Measurements from ENCODE around the gene AMOTL1.
A peak's percentile ranks its signal among the peaks of the same experiment; 100 is the strongest.

Gene AMOTL1, protein sequence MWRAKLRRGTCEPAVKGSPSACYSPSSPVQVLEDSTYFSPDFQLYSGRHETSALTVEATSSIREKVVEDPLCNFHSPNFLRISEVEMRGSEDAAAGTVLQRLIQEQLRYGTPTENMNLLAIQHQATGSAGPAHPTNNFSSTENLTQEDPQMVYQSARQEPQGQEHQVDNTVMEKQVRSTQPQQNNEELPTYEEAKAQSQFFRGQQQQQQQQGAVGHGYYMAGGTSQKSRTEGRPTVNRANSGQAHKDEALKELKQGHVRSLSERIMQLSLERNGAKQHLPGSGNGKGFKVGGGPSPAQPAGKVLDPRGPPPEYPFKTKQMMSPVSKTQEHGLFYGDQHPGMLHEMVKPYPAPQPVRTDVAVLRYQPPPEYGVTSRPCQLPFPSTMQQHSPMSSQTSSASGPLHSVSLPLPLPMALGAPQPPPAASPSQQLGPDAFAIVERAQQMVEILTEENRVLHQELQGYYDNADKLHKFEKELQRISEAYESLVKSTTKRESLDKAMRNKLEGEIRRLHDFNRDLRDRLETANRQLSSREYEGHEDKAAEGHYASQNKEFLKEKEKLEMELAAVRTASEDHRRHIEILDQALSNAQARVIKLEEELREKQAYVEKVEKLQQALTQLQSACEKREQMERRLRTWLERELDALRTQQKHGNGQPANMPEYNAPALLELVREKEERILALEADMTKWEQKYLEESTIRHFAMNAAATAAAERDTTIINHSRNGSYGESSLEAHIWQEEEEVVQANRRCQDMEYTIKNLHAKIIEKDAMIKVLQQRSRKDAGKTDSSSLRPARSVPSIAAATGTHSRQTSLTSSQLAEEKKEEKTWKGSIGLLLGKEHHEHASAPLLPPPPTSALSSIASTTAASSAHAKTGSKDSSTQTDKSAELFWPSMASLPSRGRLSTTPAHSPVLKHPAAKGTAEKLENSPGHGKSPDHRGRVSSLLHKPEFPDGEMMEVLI

DNA sequence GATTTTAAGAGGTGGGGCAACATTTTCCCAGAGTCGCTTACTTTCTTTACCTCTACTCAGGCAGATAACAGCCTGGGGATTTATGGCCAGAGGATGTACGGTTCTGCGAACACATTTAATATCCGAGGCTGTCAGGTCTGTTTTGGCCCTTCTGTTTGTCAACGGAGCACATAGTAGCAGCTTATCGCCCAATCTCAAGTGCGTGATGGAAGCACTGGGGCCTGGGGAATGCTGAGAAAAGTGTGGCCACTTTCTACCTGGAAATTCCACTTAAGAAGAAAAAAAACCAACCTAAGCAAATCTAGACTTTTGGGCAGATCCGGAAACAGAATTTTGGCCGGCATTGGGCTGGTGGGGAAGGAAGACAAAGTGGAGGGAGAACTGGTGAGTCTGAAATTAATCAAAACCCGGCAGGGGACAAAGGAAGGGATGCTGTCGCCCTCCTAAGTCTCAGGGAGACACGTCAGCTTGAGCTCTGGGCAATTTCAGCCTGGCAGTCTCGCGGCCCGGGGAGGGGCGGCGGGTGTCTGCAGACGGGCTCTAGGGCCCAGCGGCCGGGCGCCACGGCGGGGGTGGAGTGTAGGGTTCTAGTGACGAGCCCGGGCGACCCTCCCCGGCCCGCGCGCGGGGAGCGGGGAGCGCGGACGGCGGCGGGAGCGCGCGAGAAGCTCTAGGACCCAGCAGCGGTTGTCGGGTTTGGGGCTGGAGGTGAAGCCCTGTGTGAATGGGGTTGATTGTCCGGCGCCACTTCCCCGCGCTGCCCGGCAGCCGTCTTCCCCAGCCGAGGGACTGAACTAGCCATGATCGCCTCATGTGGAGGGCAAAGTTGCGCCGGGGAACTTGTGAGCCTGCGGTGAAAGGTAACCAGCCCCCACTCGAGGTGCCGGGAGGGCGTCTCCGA is at the start of gene AMOTL1:
TSS of gene AMOTL1 (plus strand) at position 656 of the 901 bp plus-strand sequence. CDS start at position 812, 156 bp downstream.
- DNase-seq: peak; percentile 68 to 72

DNA sequence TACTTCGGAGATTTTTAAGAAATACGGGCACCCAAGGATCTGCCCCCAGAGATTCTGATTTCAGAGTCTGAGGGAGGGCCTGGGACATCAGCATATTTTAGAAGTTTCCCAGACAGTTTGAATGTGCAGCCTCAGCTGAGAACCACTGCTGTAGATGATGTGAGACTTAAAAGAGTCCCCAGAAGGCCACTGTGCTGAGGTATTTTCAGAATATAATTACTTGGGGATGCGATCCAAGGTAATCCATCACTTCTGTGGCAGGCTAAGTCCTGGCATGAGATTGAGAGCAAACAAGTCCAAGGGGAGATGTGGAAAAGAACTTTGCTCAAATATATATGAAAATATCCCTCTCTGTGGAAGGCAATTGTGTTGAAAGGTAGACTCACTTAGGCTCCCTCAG is 48.3 kb upstream of the AMOTL1 start:
- DNase-seq: no peak

DNA sequence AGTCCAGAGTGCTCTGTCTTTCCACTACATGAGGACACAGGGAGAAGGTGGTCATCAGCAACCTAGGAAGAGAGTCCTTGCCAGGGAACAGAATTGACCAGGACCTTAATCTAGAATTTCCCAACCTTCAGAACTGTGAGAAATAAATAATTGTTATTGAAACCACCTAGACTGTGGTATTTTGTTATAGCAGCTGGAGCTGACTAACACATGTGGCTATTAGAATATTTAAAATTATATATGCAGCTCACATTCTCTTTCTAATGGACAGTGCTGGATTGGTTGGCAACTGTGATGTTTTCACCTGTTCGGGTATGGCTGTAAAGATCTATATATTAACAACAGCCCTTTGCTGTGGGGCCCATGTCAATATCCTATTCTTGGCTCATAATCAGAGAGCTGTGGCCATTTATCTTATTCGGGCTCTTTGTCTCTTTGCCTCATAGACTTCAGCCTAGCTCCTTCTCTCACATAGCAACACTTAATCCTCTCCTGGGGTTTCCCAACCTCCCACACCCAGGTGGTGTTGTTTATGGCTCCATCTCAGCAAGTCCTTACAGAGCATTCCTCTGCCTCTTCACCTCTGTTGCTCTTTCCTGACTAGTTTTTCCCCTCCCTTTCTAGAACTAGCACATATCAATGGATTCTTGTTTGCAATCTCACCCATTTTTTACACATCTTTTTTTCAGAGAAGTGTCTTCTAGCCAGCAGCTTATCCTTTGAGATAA is 46.4 kb upstream of the AMOTL1 start:
- no peak for DNase-seq

DNA sequence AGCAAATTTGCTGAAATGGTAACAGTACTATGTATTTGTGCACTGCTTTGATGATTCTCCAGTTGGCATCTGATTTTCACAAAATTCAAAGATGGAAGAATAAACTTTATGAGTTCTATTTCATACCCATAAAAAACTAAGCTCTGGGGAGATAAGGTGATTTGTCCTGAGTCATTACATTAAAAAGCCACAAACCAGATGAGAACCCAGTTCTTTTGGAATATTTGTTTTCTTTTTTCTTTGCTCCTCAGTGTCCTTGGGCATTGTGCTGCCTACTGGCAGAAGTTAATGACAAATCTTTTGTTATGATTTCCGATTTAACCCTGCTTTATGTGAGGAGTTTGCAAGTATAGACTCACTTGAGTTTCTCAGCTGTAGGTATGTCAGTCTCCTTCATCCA is 45.4 kb upstream of the AMOTL1 start:
- no peak for DNase-seq

DNA sequence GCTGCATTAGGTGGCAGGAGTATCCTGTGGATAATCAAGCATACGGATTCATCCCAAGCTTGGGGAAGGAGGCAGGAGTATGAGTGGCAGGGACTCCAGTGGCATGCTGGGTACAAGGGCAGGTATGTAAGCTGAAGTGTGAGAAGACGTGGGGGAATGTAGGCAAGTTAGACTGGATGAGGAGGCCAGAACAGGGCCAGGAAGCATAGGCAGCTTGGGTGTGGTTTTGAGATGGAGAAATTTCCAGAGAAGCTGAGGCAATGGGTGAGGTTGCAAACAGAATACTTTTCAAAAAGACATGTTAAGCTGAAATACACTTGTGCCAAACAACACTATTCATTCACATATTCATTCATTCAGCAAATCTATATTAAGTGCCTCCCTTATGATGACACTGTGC is 43.1 kb upstream of the AMOTL1 start:
- DNase-seq: no peak

DNA sequence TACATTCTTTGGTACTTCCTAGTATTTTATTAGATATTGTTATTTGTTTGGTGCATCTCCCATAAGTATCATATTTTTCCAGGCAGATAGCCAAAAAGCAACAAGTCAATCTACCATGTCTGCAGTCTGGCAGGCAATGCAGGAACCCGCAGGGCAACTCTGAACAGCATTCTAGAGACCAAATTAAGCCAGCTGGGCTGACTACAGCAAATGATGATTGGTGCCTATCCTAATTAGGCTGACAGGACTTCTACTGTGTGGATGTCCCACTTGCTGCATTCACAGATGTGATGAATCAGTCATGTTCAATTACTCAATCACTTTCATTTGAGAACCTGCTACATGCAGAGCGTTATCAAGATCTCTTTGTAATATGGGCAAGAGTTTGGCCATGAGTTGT is 40.3 kb upstream of the AMOTL1 start:
- DNase-seq: no peak

DNA sequence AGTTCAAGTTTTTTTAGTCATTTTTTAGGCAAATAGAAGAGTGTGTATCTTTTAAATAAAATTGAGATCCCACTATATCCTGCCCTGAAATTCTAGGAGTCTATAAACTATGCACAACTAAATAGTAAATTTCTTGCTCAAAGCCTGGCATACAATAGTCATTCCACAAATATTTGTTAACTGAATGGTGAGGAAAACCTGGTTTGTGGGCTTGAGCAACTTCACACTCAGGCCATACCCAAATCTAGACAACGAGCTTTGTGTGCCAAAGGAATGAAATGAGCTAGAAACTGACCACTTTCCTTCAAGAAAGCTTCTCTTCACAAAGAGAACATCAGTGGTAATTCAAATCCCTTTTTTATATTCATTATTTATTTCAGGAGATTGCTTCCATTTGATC is 39.6 kb upstream of the AMOTL1 start:
- no peak for DNase-seq

DNA sequence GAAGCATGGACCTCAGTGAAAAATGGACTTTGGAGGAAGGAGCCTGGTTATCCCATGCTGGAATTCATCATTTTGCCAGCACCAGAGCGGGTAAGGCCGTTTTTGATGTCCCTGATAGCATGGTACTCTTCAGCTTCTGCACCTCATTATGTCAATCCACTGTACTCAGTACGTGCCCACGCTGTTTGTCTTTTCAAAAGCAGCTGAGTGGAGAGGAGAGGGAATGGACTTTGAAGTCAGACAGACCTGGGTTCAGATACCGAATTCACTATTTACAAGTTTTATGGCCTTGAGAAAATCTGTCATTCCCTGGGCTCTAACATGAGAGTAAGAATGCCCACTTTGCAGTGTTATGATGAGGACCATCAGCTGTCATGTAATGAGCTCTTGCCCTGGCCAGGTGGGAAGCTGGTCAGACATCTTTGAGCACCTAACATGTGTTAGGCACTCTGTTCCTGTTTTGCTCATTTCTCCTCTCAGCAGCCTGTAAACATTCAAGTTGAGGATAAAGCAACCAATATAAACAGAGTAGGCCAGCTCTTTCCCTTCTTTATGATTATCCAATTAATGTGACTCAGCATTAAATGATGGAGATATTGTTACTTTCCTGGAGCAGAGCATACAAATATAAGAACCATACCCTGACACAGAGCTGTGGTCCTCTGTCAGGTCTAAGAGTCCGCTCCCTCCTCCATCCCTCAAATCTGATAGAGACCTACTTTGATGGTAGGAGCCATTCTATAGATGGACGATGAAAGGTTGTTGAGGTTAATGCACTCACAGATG is 39.0 kb upstream of the AMOTL1 start:
- DNase-seq: no peak

DNA sequence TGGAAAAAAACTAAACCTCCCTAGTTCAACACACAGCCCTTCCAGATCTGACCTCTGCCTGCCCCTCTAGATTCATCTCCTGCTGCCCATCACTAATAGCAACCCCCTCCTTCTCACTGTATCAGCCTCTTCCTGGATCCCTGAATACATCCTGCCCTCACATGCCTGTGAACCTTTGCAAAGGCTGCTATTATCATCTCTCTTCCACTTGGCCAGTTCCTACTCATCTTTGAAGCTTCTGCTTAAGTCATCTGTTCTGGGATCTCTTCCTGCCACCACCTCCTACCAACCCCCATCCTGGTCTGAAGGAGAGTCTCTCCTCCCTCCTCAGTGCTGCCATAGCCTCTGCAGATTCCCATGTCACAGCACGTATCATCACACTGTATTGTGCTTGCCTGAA is 38.0 kb upstream of the AMOTL1 start:
- DNase-seq: no peak

DNA sequence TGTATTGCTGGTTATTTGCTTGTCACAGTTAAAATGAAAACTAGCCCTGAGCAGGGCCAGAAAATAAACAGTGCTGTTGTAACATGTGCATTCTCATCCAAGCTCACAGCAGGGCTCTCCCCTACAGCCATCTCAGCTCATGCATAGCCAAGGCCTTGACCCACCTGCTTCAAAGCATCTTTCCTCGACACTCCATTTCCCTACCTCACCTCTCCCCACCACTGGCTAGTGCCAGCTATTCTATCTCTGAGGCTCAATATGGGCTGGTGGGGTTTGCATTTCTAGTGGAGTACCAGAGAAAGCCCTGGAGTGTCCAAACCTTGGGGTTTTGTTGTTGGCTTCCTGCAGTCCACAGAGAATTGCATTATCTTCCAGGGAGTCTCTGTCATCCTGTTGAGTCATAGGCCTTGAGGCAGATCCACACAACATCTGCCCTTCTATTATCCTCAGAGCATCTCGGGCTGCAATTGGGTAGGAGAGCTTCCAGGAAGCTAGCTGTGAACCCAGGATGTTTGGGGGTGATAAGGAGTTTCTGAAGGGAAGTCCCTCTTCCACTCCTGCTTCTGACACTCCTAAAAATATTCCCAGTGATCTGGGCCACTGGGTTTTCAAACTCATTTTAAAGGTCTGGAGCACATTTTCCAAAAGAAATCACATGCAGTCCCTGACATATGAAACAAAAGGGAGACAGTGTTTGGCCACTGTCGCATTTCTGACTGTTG is 36.1 kb upstream of the AMOTL1 start:
- DNase-seq: no peak

DNA sequence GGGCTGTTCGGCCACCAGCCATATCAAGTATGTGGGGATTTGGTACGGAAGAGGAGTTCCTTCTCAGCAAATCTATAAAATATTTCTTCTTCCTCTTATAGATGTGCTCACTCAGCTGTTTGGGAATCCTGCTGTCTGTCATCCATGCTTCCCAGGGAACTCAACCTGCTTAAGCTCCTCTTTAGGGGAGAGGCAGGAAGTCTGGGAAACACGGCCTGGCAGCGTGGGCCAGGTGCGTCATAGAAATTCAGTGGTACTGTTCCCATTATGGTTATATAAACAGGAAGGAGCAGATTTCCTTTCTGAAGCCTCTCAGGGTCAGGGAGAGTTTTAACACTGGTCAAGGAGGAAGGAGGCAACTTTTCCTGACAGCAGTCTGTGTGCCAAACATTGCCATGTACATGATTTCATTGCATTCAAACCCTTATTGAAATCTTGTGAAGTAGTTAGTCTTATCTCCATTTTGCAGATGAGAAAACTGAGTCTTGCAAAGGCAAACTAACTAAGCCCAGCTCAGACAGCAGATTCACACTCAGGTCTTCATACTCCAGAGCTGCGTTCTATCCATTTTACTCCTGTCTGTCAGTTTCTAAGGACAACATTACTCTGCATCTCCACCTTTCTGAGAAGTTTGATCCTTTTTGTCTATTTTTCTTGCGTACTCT is 35.4 kb upstream of the AMOTL1 start:
- no peak for DNase-seq

DNA sequence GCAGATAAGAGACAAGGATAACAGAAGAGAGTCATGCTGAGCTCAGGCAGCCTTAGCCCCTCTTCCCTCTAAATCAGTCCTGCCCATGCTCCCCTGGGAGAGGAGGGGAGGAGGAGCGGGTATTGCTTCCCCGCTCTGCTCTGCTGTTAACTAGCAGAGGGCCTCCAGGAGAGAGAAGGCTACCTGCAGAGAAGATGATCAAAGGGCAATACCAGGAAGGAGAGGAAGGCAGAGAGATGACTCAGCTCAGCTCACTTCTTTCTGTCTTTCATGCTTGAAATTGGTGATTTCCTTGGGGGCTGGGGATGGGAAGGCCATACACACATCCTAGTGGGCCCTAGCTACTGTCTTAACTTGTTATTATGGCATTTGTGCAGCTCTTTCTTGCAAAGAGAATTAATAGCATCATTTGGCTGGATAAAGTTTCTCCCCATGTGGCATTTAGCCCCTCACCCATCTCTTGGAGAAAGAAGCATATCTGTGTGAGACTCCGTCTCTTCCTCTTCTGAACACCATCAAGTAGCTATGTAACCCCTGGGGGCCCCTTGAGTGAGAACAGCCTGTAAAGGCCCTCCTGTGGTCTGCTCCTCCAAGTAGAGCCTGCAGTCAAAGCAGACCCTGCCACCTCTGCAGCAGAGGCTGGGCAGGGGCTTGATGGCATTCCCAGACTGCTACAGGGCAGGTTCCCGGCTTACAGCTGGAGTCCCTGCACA is 33.4 kb upstream of the AMOTL1 start:
- DNase-seq: no peak

DNA sequence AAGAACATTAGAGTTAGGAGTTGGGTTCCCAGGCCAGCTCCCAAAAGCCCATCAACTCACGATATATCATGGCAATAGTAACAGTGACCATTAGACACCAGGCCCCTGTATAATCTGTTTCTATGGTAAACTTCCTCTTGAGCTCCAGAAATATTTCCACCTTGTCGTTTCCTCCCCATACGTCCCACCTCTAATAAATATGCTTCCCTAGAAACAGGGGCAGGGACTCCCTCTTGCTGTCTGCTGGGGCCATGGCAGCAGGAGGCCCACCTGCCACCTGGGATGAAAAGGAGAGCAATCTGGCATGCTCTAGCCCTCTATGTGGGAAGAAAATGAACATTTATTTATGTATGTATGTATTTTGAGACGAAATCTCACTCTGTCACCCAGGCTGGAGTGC is 32.2 kb upstream of the AMOTL1 start:
- DNase-seq: no peak

DNA sequence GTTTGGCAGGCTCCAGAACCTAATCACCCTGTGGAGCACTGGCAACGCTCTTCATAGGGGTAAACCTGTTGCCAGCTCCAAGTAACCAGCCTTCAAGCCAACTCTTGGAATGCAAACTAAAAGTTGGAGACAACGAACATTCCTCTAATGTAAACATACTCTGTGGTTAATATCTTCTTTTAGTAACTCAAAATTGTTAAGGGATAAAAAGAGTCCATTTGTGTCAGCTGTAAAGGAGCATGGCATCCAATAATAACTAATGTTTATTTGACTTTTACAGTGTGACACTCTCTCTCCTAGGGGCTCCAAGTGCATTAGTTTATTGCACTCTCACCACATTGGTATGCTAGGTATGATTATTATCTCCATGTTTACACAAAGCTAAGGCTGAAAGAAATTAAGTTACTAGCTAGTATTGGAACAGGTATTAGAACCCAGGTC is 31.0 kb upstream of the AMOTL1 start:
- DNase-seq: no peak

DNA sequence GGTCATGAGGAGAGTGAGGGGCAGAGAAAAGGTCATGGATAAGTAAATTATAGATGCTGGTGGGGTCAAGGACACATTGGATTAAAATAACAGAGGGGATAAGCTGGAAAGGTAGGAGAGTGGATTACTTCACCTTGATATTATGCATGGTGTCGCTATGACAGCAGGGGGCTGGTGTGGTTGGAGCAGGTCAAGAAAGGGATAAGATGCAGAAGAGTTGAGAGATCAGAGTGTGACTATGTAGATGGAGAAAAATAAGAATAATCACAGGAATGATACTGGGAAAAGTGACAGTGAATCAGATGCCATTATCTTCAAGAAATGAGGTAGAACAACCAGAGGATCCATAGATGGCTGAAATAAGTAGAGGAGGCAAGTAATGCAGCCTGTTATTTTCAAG is 29.4 kb upstream of the AMOTL1 start:
- DNase-seq: no peak

DNA sequence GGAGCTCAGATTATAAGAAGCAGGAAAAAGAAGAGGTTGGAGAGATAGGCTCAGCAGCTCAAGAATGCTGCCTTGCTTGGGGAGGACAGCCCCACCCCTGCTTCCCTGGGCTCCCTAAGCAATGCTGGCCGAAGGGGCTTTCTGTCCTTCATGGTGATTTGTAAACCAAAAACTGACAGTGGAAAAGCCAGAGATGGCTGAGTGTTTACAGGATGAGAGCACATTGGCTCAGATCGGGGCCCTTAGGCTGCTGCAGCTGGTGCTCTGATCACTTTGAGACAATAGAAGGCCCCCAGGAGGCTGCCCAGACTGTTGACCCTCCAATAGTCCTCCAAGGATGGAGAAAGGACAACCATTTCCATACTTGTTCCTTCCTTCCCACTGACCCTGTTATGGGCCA is 28.8 kb upstream of the AMOTL1 start:
- DNase-seq: no peak

DNA sequence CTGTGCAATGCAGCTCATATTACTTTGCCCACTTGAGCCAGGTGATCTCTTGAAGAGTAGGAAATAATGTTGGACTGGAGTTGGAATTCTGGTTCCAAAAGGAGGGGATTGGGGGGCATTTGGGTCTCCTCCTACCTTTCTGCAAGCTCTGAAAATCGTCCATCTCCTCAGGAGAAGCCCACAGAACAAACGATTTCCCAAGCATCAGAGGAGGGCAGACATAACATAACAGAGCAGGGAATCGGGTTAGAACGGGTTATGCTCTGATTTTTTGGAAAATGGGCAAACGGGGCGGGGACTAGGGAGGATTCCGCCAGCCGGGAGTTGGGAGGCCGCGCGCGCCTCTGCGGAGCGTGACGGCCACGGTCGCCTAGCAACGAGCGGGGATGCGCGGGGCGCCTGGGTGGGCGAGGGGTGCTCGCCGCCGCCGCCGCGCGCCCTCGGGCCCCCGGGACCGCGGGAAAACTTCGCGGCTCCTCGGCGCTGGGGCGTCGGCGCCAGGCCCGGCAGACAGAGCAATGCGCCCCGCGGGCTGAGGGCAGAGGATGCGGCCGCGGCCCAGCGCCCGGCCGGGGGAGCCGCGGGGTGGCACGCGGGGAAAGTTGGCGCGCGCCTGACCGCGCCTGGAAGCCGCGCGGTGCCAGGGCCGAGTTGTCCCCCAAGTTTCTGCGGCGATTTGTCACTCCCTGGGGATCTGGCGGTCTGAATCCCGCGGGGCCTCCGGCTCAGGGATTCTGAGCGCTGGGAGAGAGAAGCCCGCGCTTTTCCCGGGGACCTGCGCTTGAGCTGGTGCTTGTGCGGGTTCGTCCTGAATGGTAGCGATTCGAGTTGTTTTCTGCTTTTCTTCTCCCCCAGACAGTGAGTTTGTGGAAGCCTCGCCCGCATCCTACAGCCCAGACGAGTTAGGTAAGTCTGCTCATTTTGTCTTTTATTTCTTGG is 27.8 kb upstream of the AMOTL1 start:
- peak in 1 of 2 donors; percentile 24 for DNase-seq

Data from hippocampal formation (tissue), 2 donors.